Activated CD4-positive, alpha-beta T cell treated with anti-CD3 and anti-CD28 coated beads, Interleukin-2, amount 50 U/mL, for 16 hours (primary cell): ENCODE measurements around the gene PDSS1.
"Not testable (repeated sequence)": the region's sequence is repeated elsewhere in the genome, so short reads cannot be mapped to it uniquely, and the experiment has no call there.

Source experiments
- DNase-seq: peaks from one replicate; pipeline ENCODE4 v3.0.0-alpha.2; 2020

The PDSS1 gene

DNA sequence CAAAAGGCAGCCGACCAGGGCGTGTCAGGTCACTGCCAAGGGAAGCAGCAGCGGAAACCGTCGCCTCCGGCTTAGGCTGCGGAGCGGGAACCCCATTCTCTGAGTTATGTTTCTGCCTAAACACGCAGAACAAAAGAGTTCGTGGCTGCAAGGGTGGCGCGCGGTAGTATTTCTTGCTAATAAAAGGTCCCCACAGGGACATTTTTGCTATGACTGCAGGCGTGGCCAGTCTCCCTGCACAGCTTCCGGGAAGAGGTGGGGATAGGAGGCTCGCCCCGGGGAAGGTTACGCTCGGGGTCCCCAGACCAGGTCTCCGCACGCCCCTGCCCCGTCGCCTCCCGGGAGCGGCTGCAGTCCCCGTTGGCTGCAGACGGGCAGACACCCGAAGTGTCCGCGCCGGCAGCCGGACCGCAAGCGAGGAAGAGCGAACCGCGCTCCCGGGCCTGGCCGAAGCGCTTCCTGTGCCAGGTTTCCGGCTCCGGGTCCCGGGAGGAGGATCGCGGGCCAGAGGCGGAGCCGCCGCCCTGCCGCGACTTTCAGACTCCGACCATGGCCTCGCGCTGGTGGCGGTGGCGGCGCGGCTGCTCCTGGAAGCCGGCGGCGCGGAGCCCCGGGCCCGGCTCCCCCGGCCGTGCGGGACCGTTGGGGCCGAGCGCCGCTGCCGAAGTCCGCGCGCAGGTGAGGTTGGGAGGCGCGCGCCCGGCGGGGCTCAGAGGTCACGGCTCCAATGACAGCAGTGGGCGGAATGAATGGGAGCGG, at the start of gene PDSS1:
Gene PDSS1 (plus strand): TSS at position 539 of the 759 bp plus-strand sequence. CDS start 11 bp downstream, at position 550.
- peak; percentile 75 for DNase-seq

DNA sequence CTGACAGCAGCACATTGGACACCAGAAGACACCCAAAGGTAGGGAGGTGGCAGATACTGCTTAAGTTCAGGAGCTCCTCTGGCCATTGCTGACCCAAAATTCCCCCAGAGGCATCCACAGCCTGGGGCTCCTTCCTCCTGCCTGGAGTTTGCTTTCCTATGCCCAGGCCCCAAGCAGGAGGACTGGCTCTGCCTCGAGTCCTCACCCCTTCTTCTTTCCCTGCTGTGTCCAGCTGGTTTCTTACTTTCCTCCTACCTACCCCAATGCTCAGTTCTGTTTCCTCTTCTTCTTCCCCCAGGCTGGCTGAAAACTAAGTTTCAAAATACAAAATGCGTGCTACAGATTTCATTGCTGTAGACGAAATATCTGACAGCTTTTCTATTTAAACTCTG, 49.3 kb upstream of the PDSS1 start:
- not testable (repeated sequence) for DNase-seq

DNA sequence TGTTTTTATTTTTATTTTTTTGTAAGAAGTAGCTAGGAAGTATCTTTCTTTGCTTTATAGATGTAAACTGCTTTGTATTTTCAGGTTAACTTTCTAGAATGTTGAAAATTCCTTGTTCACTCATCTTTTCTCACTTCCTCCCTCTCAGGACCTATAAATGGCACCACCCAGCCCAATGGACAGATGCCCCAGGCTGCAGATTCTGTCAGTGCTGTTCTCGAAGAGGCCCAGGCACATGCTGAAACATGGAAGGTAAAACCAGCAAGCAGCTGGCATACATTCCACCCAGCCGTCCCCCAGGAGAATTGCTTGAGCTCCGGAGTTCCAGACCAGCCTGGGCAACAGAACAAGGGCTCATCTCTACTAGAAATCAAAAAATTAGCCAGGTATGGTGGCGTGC, 47.1 kb upstream of the PDSS1 start:
- no peak for DNase-seq

- DNase-seq: not testable (repeated sequence)
Measured at GRCh38 chr10:26651476-26651875, 46.0 kb upstream of the PDSS1 start.

- DNase-seq: no peak
Measured at GRCh38 chr10:26653004-26653403, 44.5 kb upstream of the PDSS1 start.

GRCh38 chr10:26655746-26656145, 41.8 kb upstream of the PDSS1 start:
- no peak for DNase-seq

- DNase-seq: no peak
Measured at GRCh38 chr10:26662864-26663263, 34.6 kb upstream of the PDSS1 start.

DNA sequence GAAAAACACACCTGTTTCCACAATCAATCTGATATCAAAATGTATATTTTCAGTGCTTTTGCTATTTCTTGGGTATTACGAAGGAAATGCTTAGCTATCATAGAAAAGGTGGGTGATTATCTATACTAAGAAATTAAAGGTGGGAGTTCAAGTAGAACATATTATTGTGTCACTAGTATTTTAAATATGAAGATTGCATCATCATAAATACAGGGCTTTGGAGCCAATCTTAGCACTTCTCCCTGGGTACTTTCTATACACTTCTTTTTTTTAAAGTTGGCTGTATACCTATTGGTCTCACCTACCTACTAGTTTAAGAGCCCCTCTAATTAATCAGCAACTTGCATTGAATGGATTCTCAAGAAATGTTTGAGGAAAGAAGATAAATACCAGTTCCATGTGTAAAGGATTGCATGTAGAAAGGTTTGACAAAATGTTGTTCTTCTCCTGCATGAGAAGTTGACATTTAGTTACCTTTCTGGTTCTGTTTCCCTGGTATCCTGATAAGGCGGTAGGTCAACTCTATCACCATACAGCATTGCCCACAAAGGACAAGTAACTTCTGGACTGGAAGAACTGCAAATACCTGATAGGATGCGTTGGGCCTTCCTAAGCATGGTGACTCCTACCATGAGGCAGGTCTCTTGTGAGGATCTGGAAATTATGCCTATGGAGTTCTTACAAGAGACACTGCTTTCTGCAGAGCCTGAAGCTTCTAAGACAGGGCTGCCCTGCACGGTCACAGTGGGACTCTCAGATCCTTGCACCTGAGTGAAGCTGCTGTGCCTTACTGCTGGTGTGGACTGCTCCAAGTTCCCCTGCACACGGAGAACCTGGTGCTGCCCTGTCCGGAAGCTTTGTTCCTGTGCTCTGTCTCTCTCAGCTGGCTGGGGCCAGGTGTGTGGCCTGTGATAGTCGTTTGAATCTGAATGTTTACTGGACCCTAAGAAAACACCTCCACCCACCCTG, 32.1 kb upstream of the PDSS1 start:
- DNase-seq: no peak

GRCh38 chr10:26675873-26676257, 21.6 kb upstream of the PDSS1 start:
- DNase-seq: no peak

DNA sequence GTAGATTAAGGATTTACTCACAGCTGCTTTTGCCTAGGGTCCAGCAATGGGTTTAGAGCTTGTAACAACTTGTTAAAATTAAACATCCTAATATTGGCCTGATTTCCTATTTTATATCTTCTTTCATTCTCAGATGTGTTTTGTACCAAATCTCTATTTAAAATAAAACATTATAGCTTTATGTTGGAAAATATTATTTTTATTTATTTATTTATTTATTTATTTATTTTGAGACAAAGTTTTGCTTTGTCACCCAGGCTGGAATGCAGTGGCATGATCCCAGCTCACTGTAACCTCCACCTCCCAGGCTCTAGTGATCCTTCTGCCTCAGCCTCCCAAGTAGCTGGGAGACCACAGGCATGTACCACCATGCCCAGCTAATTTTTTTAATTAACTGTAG, 17.9 kb upstream of the PDSS1 start:
- DNase-seq: no peak

GRCh38 chr10:26681076-26681475, 16.4 kb upstream of the PDSS1 start:
- no peak for DNase-seq

GRCh38 chr10:26681971-26682370, 15.5 kb upstream of the PDSS1 start:
- not testable (repeated sequence) for DNase-seq

- DNase-seq: no peak
Measured at GRCh38 chr10:26682931-26683330, 14.6 kb upstream of the PDSS1 start.

- peak; percentile 66 for DNase-seq
Measured at GRCh38 chr10:26684667-26685264, 12.7 kb upstream of the PDSS1 start.

- DNase-seq: no peak
Measured at GRCh38 chr10:26685441-26685840, 12.1 kb upstream of the PDSS1 start.

DNA sequence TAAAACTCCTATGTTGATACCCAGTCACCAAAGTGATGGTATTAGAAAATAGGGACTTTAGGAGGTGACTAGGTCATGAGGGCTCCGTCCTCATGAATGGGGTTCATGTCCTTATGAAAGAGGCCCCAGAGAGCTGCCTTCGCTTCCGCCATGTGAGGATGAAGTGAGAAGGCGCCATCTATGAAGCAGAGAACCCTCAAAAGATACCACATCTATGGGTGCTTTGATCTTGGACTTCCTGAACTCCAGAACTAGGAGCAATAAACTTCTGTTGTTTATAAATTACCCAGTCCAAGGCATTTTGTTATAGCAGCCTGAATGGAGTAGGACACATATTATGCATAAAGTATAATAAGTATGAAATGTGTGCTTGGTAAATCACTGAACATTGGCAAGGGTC, 8.1 kb upstream of the PDSS1 start:
- DNase-seq: no peak

GRCh38 chr10:26690731-26691475, 6.6 kb upstream of the PDSS1 start:
- no peak for DNase-seq

DNA sequence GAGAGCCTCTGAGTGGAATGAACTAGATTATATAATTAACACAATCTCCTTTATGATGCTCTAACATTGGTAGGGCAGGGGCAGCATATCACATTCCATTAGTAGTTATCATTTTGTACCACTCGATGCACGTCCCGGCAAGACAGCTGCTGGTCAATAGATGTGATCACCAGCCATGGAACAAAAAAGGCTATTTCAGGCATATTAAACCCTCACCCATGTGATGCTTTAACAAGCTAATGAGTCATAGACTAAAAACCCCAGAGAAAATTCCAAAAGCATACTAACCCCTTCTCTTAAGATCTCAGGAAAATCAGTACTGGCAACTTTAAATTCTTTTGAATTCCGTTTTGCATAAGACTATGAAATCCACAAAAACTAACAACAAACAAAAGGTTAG, 3.0 kb upstream of the PDSS1 start:
- not testable (repeated sequence) for DNase-seq

- DNase-seq: no peak
Measured at GRCh38 chr10:26696786-26697162, 727 bp upstream of the PDSS1 start.

DNA sequence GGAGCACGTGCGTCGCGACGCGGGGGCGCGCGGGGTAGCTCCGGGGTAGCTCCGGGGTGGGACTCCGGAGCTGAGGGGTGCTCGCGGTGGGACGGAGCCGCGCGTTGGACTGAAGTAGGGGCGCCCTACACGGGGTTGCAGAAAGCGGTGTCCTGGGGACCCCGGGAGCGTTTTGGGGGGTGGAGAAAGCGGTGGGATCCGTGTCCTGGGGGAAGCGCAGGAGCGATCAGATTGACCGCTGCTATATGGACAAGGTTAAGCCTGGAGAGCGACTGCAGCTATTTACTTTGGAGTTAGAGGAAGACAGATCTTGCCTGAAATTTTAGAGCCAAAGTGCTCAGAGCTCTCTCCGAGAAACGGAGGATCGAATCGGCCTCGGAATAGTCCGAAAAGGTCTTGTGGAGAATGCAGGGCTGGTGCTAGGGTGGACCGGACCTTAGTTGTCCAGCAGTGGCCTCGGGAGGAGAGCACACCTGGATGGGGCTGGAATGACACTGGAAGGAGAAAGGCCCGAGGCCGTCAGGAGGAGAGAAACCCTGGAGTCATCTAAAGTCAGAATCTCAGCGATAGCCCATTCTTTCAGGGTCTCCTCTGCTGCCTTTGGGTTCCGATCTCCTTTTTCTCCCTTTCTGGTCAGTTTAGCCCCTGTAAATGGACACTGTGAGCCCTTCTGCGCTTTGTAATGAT, 564 bp downstream of the PDSS1 start:
- no peak for DNase-seq

GRCh38 chr10:26698909-26699308, 1.4 kb downstream of the PDSS1 start:
- no peak for DNase-seq

- DNase-seq: no peak
Measured at GRCh38 chr10:26699631-26700030, 2.1 kb downstream of the PDSS1 start.
